K562 (cell line): ENCODE results near the gene RASIP1. TPM values are rescaled to one million over a fixed set of nuclear protein-coding genes. Genes with fewer than 3 reads are reported as not detected.

Experiments used
- ATAC-seq: fragments of 200-7000 bp; cut with Tn5 transposase; 3 replicates; pipeline ENCODE4 v1.9.1; 2020; ENCODE audit warnings: moderate library complexity
- BruUV-seq: library from RNA; stranded (reverse); fragments of 400-500 nt; replicated peaks from 2 replicates; lab custom pipeline; 2021; lab: Mats Ljungman, UMichigan
- CTCF ChIA-PET: fragments of 300-600 bp; formaldehyde crosslinking; extraction: SDS; loops from one replicate; lab custom pipeline; 2021; ENCODE audit warnings: low intra/inter-chr PET ratio; lab: Yijun Ruan, JAX
- POLR2A ChIA-PET: fragments of 300-600, 350-650 bp; sonication (Branson Sonifier 250); formaldehyde crosslinking; extraction: SDS; loops from one replicate; lab custom pipeline; 2021; ENCODE audit warnings: antibody characterized with exemption, inconsistent platforms; lab: Yijun Ruan, JAX
- DNase-seq, 4 experiments: peaks; one replicate each; pipeline versions ENCODE4 v3.0.0 to v3.0.0-alpha.2; 2011 to 2018; ENCODE audit warnings: low spot score in 3 of 4, mixed read lengths in 3 of 4; ENCODE audit errors: extremely low read depth in 1 of 4
- FAIRE-seq: peaks from 2 replicates; lab custom pipeline; 2011; peaks lifted over from hg19 to GRCh38; lab: Jason Lieb, UNC
- H2AFZ ChIP-seq: 2 replicates; pipeline ENCODE4 v1.6.0; 2011; ENCODE audit warnings: low read depth, low read length, control low read depth, inconsistent platforms
- H3K27ac ChIP-seq: fragments of 200-600 bp; 3 replicates; pipeline ENCODE4 v1.8.0; 2011; ENCODE audit warnings: low read depth, mild to moderate bottlenecking, control low read depth, inconsistent platforms, low read length, moderate library complexity, mixed read lengths; ENCODE audit errors: extremely low read depth
- H3K27me3 ChIP-seq, 2 experiments: fragments of 300-600 bp in 1 of 2; 2 replicates in 1 of 2; 3 replicates in 1 of 2; pipeline versions ENCODE4 v1.6.0 to v1.8.0; 2011; ENCODE audit warnings: inconsistent platforms in 2 of 2, low read length in 2 of 2, mild to moderate bottlenecking in 1 of 2, mixed read lengths in 1 of 2, moderate library complexity in 1 of 2; ENCODE audit not compliant: control insufficient read depth in 2 of 2, insufficient read depth in 2 of 2
- H3K36me3 ChIP-seq: fragments of 300-600 bp; 3 replicates; pipeline ENCODE4 v1.8.0; 2011; ENCODE audit warnings: mild to moderate bottlenecking, low read length, inconsistent platforms; ENCODE audit not compliant: control insufficient read depth, insufficient read depth
- H3K4me1 ChIP-seq, 2 experiments: fragments of 200-600 bp in 1 of 2; replicated peaks in 1 of 2; 2 replicates in 1 of 2; 3 replicates in 1 of 2; pipeline versions ENCODE4 v1.5.1 to v1.8.0; 2011; ENCODE audit warnings: inconsistent platforms in 2 of 2, low read length in 2 of 2, mild to moderate bottlenecking in 1 of 2, mixed read lengths in 1 of 2, moderate library complexity in 1 of 2; ENCODE audit not compliant: control insufficient read depth in 2 of 2, insufficient read depth in 2 of 2
- H3K4me2 ChIP-seq: 2 replicates; pipeline ENCODE4 v1.6.1; 2011; ENCODE audit warnings: low read length, control low read depth, inconsistent platforms, mixed read lengths; ENCODE audit not compliant: insufficient read depth
- H3K4me3 ChIP-seq: fragments of 200-600 bp; sonication (generic), shearing (Covaris generic); 2 replicates; pipeline ENCODE4 v1.5.1; 2016; ENCODE audit warnings: control low read depth, inconsistent platforms
- H3K79me2 ChIP-seq: fragments of 200-600 bp; 3 replicates; pipeline ENCODE4 v1.8.0; 2011; ENCODE audit warnings: low read length, inconsistent platforms; ENCODE audit not compliant: control insufficient read depth, insufficient read depth
- H3K9ac ChIP-seq, 2 experiments: 2 replicates each; pipeline versions ENCODE4 v1.6.0 to v1.6.1; 2011; ENCODE audit warnings: low read depth in 2 of 2, low read length in 2 of 2, control low read depth in 1 of 2, inconsistent platforms in 1 of 2, mild to moderate bottlenecking in 1 of 2, mixed read lengths in 1 of 2; ENCODE audit not compliant: insufficient read depth in 1 of 2
- H3K9me1 ChIP-seq: one replicate; pipeline ENCODE4 v1.6.0; 2011; ENCODE audit warnings: inconsistent platforms, mild to moderate bottlenecking, low read length, moderate library complexity; ENCODE audit not compliant: control insufficient read depth, insufficient read depth
- H3K9me3 ChIP-seq: replicated peaks from 2 replicates; pipeline ENCODE4 v1.5.1; 2011; ENCODE audit warnings: low read depth, low read length, inconsistent platforms; ENCODE audit not compliant: control insufficient read depth, insufficient read depth
- H4K20me1 ChIP-seq: replicated peaks from 2 replicates; pipeline ENCODE4 v1.6.1; 2011; ENCODE audit warnings: low read length, inconsistent platforms, mixed read lengths; ENCODE audit not compliant: control insufficient read depth, insufficient read depth
- MTF1 ChIP-seq: fragments of 250-450 bp; sonication (Bioruptor Pico); IDR thresholded peaks from 2 replicates; pipeline ENCODE4 v1.9.0; 2021; ENCODE audit warnings: moderate library complexity, mild to moderate bottlenecking, inconsistent platforms, borderline replicate concordance
- RBFOX2 ChIP-seq: fragments of 200-400 bp; formaldehyde crosslinking; IDR thresholded peaks from 2 replicates; pipeline ENCODE4 v1.6.1; 2017; ENCODE audit warnings: low read depth, mild to moderate bottlenecking, low read length, moderate library complexity
- ZBTB33 ChIP-seq: sonication (generic); formaldehyde crosslinking; IDR thresholded peaks from 2 replicates; pipeline ENCODE4 v1.8.1; 2023; ENCODE audit warnings: mild to moderate bottlenecking, missing genetic modification reagents
- WGBS: fragments of 100-300 bp; shearing (Covaris generic); methylation state at CpG from one replicate; pipeline ENCODE4 v1.1.6; 2016; ENCODE audit warnings: low coverage, mixed read lengths; ENCODE audit not compliant: insufficient coverage; ENCODE audit errors: missing lambda C conversion rate; 5-methylcytosine and 5-hydroxymethylcytosine counted together
- in situ Hi-C: fragments of 300-500 bp; cut with MboI; formaldehyde crosslinking; loops from 4 replicates; pipeline ENCODE4 v1.15.0; 2018; ENCODE audit warnings: inconsistent platforms, mixed read lengths
- intact Hi-C: fragments of 100-400 bp; cut with micrococcal nuclease; formaldehyde crosslinking; loops from 2 replicates; pipeline ENCODE4 v1.14.2; 2022
- polyA plus RNA-seq, 8 experiments: library from polyadenylated mRNA; depleted of rRNA in 4 of 8; stranded (reverse) in 5 of 8; unstranded in 3 of 8; fragments of >200 nt; fragmentation: Nextera tagmentation in 2 of 8; fragmentation: Illumina TruSeq in 1 of 8; extraction: Ambion mirVana in 2 of 8; extraction: Trizol in 1 of 8; gene quantifications; 2 replicates each; pipeline versions ENCODE4 v1.2.1 to v1.2.3, GENCODE V29; 2011 to 2014; ENCODE audit warnings: inconsistent platforms in 1 of 8, missing spikeins in 1 of 8
- total RNA-seq, 7 experiments: library from RNA; depleted of rRNA in 6 of 7; stranded (reverse); fragments of >200 nt in 6 of 7; fragmentation: Illumina TruSeq in 2 of 7; extraction: Trizol in 2 of 7; gene quantifications; 2 replicates each; pipeline versions ENCODE4 v1.2.1 to v1.2.3, GENCODE V29; 2011 to 2021; ENCODE audit warnings: low replicate concordance in 1 of 7

RASIP1 gene
- total and polyA plus RNA-seq, 9 of the 15 experiments (the other 6 are each of a cell fraction or from before 2014, with no cell fraction given) = 0.20 to 4.7 (median 1.5) TPM

- no peak for FAIRE-seq
- no peak for ATAC-seq
- DNase-seq = no peak
- no TSS peak for BruUV-seq
- Histone ChIP-seq H3K9me1 (no peaks in the 10 kb centered on the region), H3K4me1 (peaks cover 48 to 75% of the 10 kb centered on the region in 2 experiments), H3K4me2 (peak overlapping the region; percentile 40), H3K9ac (peak overlapping the region in 1 of 2 experiments; percentile 49; a peak in 2 of 4 replicates), H2AFZ (no peak overlapping the region; the same call in 1 of the 2 replicates), H3K4me3 (no peak overlapping the region), H4K20me1 (no peaks in the 10 kb centered on the region), H3K79me2 (peaks cover 41% of the 10 kb centered on the region), H3K9me3 (no peaks in the 10 kb centered on the region), H3K27ac (no peak overlapping the region; the same call in 2 of the 3 replicates), H3K36me3 (peaks cover 22% of the 10 kb centered on the region; the same call in 1 of the 3 replicates), H3K27me3 (no peaks in the 10 kb centered on the region)
- CTCF ChIA-PET = no interaction called here
- POLR2A ChIA-PET = interaction anchor here (0.7 kb wide), 1 partner anchor 30 kb away, joined by 3 read pairs; no protein-coding TSS in a partner anchor
- intact Hi-C loops = no loop called here
- in situ Hi-C loops = no loop called here
- 87% methylated on average over 26 of the region's 29 CpGs for WGBS
- TF ChIP-seq ZBTB33 (CRISPR knock-in tag) = peak; percentile 69
- peak; percentile 51 for TF ChIP-seq RBFOX2
- no peak for TF ChIP-seq MTF1 (CRISPR knock-in tag)
Measured at GRCh38 chr19:48750771-48751504, 10.5 kb upstream of the RASIP1 start.
